Activated CD8-positive, alpha-beta T cell treated with anti-CD3 and anti-CD28 coated beads, Interleukin-2, amount 10 ng/mL, durations not matched to agents 7 days and 5 days (primary cell): Measurements from ENCODE around the gene ADD2. TPM values are rescaled to one million over a fixed set of nuclear protein-coding genes. Genes with fewer than 3 reads are reported as not detected.
"Not testable (repeated sequence)": the region's sequence is repeated elsewhere in the genome, so short reads cannot be mapped to it uniquely, and the experiment has no call there.

Experiments
- ATAC-seq: fragments of 150-1000 bp; cut with Tn5 transposase; one replicate; pipeline ENCODE4 v1.10.0; 2021; ENCODE audit warnings: moderate library complexity
- CTCF ChIA-PET: fragments of 350-600 bp; sonication (Branson Sonifier 250); formaldehyde crosslinking; loops from one replicate; lab custom pipeline; 2021; ENCODE audit warnings: antibody characterized with exemption; lab: Charles Lee
- POLR2A ChIA-PET: fragments of 350-600 bp; sonication (Branson Sonifier 250); formaldehyde crosslinking; loops from one replicate; lab custom pipeline; 2021; ENCODE audit warnings: antibody characterized with exemption; lab: Charles Lee
- DNase-seq: peaks from one replicate; pipeline ENCODE4 v3.0.0-alpha.2; 2020
- H3K27ac Mint-ChIP-seq: one replicate; pipeline ENCODE4 v1.8.0; 2021; ENCODE audit warnings: mild to moderate bottlenecking, mixed read lengths
- H3K27me3 Mint-ChIP-seq: one replicate; pipeline ENCODE4 v1.8.0; 2021; ENCODE audit warnings: low read depth, mixed read lengths
- H3K36me3 Mint-ChIP-seq: one replicate; pipeline ENCODE4 v1.8.0; 2021; ENCODE audit warnings: low read depth, mixed read lengths
- H3K4me1 Mint-ChIP-seq: one replicate; pipeline ENCODE4 v1.8.0; 2021; ENCODE audit warnings: low read depth, mixed read lengths
- H3K4me3 Mint-ChIP-seq: one replicate; pipeline ENCODE4 v1.8.0; 2021; ENCODE audit warnings: mild to moderate bottlenecking, mixed read lengths
- H3K9me3 Mint-ChIP-seq: one replicate; pipeline ENCODE4 v1.8.0; 2022; ENCODE audit warnings: mixed read lengths; ENCODE audit not compliant: insufficient read depth
- total RNA-seq, 2 experiments: library from RNA; stranded (reverse); gene quantifications; one replicate each; pipeline ENCODE4 v1.2.3, GENCODE V29; 2021

Gene ADD2
- total RNA-seq, 2 experiments from 2014 or later: 12.8 to 14.2 TPM

- Mint-ChIP-seq H3K9me3 (no peaks in the 10 kb centered on the region), H3K4me1 (peaks cover 11% of the 10 kb centered on the region), H3K36me3 (no peaks in the 10 kb centered on the region), H3K4me3 (no peak overlapping the region), H3K27me3 (no peaks in the 10 kb centered on the region), H3K27ac (no peak overlapping the region)
- ChIA-PET POLR2A (no interaction called here), CTCF (no interaction called here)
- DNase-seq (no peak), ATAC-seq (no peak)
These were observed 126.7 kb downstream of the ADD2 start for GRCh38 chr2:70641263-70641784.

- Mint-ChIP-seq H3K27me3 (peaks cover 2% of the 10 kb centered on the region), H3K36me3 (no peaks in the 10 kb centered on the region), H3K4me3 (no peak overlapping the region), H3K9me3 (no peaks in the 10 kb centered on the region), H3K27ac (no peak overlapping the region), H3K4me1 (peaks cover 11% of the 10 kb centered on the region)
- DNase-seq (no peak), ATAC-seq (no peak)
- ChIA-PET CTCF (interaction anchor here (0.9 to 2.3 kb wide), 9 partner anchors 7 to 337 kb away, joined by 3 to 7 read pairs (median 4); no protein-coding TSS in a partner anchor), POLR2A (no interaction called here)
These were observed 128.1 kb downstream of the ADD2 start for GRCh38 chr2:70639841-70640436.

GRCh38 chr2:70638561-70638960 is 129.4 kb downstream of the ADD2 start:
- peaks cover 8% of the 10 kb centered on the region for H3K27me3 Mint-ChIP-seq
- POLR2A ChIA-PET: no interaction called here
- H3K36me3 Mint-ChIP-seq: no peaks in the 10 kb centered on the region
- CTCF ChIA-PET: interaction anchor here (1.3 to 2.3 kb wide), 4 partner anchors 9 to 297 kb away, joined by 5 to 9 read pairs (median 6); no protein-coding TSS in a partner anchor
- DNase-seq (no peak), ATAC-seq (no peak)
- no peaks in the 10 kb centered on the region for H3K9me3 Mint-ChIP-seq
- no peak overlapping the region for H3K4me3 Mint-ChIP-seq
- H3K27ac Mint-ChIP-seq: no peak overlapping the region
- H3K4me1 Mint-ChIP-seq: peaks cover 11% of the 10 kb centered on the region

DNA sequence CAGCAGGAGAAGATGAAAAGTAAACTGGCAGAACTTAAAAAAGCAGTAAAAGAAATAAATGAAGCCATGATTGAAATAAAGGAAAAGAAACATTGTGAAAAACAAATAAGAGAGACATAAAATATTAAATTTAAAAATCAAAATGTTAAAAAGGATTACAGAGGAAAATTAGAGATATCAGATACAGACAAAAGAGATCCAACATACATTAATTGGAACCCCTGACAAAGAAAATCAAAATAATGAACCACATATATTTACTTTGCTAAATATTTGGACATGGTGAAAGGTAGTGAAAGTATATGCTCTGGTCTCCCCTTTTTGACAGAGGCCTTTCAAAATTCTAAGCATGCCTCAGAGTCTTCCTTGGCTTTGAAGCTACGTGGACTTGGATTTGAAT is 134.5 kb downstream of the ADD2 start:
- no peaks in the 10 kb centered on the region for H3K9me3 Mint-ChIP-seq
- no peak overlapping the region for H3K4me3 Mint-ChIP-seq
- no peak for ATAC-seq
- POLR2A ChIA-PET: no interaction called here
- H3K27me3 Mint-ChIP-seq: peaks cover 21% of the 10 kb centered on the region
- DNase-seq: no peak
- H3K36me3 Mint-ChIP-seq: no peaks in the 10 kb centered on the region
- H3K4me1 Mint-ChIP-seq: peaks cover 3% of the 10 kb centered on the region
- CTCF ChIA-PET: interaction anchor here (0.9 to 1.5 kb wide), 2 partner anchors 14 to 16 kb away, joined by 3 to 5 read pairs; no protein-coding TSS in a partner anchor
- no peak overlapping the region for H3K27ac Mint-ChIP-seq

DNA sequence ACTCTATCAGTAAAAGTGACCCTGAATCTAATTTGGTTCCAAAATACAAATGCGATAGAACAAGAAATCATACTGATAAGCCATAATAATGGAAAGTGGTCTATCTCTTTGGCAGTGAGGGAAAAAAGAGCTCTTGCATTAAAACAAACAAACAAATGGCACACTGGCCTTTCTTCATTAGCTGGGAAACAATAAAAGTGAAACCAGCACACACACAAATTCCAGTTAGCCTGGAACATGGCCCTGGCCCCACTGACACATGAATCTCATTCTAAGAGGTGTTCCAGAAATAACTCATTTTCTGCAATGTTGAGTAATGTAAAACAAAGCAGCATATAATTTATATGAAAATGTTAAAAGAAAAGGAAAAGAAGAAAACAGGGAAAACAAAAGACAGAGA is 135.0 kb downstream of the ADD2 start:
- DNase-seq (no peak), ATAC-seq (no peak)
- no peak overlapping the region for H3K4me3 Mint-ChIP-seq
- H3K36me3 Mint-ChIP-seq: no peaks in the 10 kb centered on the region
- H3K27me3 Mint-ChIP-seq: peaks cover 25% of the 10 kb centered on the region
- ChIA-PET CTCF (interaction anchor here (1.5 kb wide), 1 partner anchor 15 kb away, joined by 5 read pairs; no protein-coding TSS in a partner anchor), POLR2A (no interaction called here)
- no peaks in the 10 kb centered on the region for H3K4me1 Mint-ChIP-seq
- H3K9me3 Mint-ChIP-seq: no peaks in the 10 kb centered on the region
- no peak overlapping the region for H3K27ac Mint-ChIP-seq

- H3K36me3 Mint-ChIP-seq: no peaks in the 10 kb centered on the region
- DNase-seq (no peak), ATAC-seq (no peak)
- no peaks in the 10 kb centered on the region for H3K4me1 Mint-ChIP-seq
- peaks cover 25% of the 10 kb centered on the region for H3K27me3 Mint-ChIP-seq
- CTCF ChIA-PET: no interaction called here
- H3K27ac Mint-ChIP-seq: no peak overlapping the region
- H3K9me3 Mint-ChIP-seq: no peaks in the 10 kb centered on the region
- H3K4me3 Mint-ChIP-seq: no peak overlapping the region
- POLR2A ChIA-PET: no interaction called here
These were observed 135.6 kb downstream of the ADD2 start for GRCh38 chr2:70632388-70632787.

- Mint-ChIP-seq H3K36me3 (no peaks in the 10 kb centered on the region), H3K27ac (no peak overlapping the region), H3K9me3 (no peaks in the 10 kb centered on the region), H3K4me3 (no peak overlapping the region), H3K4me1 (no peaks in the 10 kb centered on the region), H3K27me3 (peaks cover 27% of the 10 kb centered on the region)
- ChIA-PET POLR2A (no interaction called here), CTCF (interaction anchor here (1.1 to 2.6 kb wide), 3 partner anchors 9 to 327 kb away, joined by 3 to 14 read pairs (median 3); no protein-coding TSS in a partner anchor)
- no peak for DNase-seq
- no peak for ATAC-seq
These were observed 137.2 kb downstream of the ADD2 start for GRCh38 chr2:70630761-70631160.

DNA sequence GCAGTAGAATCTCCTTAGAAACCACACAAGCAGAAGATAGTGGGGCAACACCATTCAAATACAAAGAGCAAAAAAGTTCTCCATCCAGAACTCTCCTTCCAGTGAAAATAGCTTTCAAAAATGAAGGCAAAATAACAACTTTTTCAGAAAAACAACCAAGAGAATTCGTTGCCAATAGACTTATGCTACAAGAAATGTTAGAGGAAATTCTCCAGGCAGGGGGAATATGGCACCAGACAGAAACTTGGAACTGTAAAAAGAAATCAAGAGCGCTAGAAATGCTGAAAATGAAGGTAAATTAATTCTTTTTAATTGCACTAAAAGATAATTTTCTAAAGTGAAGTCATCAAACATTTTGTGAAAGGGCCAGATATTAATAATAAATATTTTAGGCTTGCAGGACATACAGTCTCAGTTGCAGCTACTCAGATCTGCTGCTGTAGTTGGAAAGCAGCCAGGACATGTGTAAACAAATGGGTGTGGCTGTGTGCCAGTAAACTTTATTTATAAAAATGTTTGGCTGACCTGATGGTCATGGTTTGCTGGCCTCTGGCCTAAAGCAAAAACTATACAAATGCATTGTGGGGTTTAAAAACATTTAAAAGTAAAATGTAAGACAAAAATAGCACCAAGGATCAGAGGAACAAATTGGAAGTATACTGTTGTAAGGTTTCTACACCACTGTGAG is 140.6 kb downstream of the ADD2 start:
- ATAC-seq: no peak
- H3K4me1 Mint-ChIP-seq: no peaks in the 10 kb centered on the region
- no peak overlapping the region for H3K27ac Mint-ChIP-seq
- H3K27me3 Mint-ChIP-seq: peaks cover 19% of the 10 kb centered on the region
- no peak overlapping the region for H3K4me3 Mint-ChIP-seq
- ChIA-PET CTCF (interaction anchor here (2.9 kb wide), 1 partner anchor 10 kb away, joined by 9 read pairs; no protein-coding TSS in a partner anchor), POLR2A (interaction anchor here (0.6 to 1.3 kb wide), 2 partner anchors 9 to 15 kb away, joined by 3 to 4 read pairs; no protein-coding TSS in a partner anchor)
- no peak for DNase-seq
- no peaks in the 10 kb centered on the region for H3K36me3 Mint-ChIP-seq
- H3K9me3 Mint-ChIP-seq: no peaks in the 10 kb centered on the region

- DNase-seq (no peak), ATAC-seq (no peak)
- CTCF ChIA-PET: interaction anchor here (0.6 to 2.9 kb wide), 2 partner anchors 9 to 11 kb away, joined by 3 to 9 read pairs; no protein-coding TSS in a partner anchor
- Mint-ChIP-seq H3K4me1 (no peaks in the 10 kb centered on the region), H3K27ac (no peak overlapping the region), H3K9me3 (no peaks in the 10 kb centered on the region), H3K4me3 (no peak overlapping the region), H3K27me3 (peaks cover 20% of the 10 kb centered on the region), H3K36me3 (no peaks in the 10 kb centered on the region)
- POLR2A ChIA-PET: interaction anchor here (1.3 kb wide), 1 partner anchor 10 kb away, joined by 3 read pairs; no protein-coding TSS in a partner anchor
These were observed 141.6 kb downstream of the ADD2 start for GRCh38 chr2:70626254-70626990.

DNA sequence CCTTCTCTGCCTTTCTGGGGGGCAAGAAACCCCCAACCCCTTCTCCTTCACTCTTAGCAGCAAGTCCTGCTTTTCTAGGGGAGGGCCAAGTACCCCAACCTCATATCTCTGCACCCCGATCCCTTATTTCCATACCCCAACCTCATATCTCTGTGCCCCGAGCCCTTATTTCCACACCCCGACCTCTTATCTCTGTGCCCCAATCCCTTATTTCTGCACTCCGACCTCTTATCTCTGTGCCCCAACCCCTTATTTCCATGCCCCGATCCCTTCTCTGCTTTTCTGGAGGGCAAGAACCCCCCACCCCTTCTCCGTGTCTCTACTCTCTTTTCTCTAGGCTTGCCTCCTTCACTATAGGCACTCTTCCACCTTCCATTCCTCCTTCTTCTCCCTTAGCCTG is 146.5 kb downstream of the ADD2 start:
- ATAC-seq, H3K36me3 Mint-ChIP-seq, CTCF ChIA-PET, DNase-seq, H3K27ac Mint-ChIP-seq, H3K9me3 Mint-ChIP-seq, H3K4me1 Mint-ChIP-seq, H3K4me3 Mint-ChIP-seq, POLR2A ChIA-PET: not testable (repeated sequence)
- H3K27me3 Mint-ChIP-seq: peaks cover 14% of the 10 kb centered on the region

DNA sequence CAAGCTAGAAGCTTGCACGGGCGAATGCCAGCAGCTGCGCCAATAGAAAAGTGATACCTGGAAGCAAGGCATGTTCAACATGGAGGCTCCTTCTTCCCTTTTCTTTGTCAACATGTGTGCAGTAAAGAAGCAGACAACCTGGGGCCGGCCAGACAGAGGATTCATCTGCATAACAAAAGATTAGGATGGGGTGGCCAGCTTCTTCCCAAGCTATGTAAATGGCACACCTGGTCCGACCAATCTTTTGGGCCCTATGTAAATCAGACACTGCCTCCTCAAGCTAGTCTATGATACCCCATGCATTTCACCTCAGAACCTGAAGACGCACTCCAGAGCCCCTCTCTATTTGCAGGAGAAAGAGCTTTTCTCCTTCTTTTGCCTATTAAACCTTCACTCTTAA is 148.0 kb downstream of the ADD2 start:
- Mint-ChIP-seq H3K27me3 (peaks cover 17% of the 10 kb centered on the region), H3K4me1 (peaks cover 5% of the 10 kb centered on the region), H3K27ac (no peak overlapping the region), H3K4me3 (no peak overlapping the region), H3K9me3 (no peaks in the 10 kb centered on the region), H3K36me3 (no peaks in the 10 kb centered on the region)
- DNase-seq (no peak), ATAC-seq (no peak)
- ChIA-PET CTCF (interaction anchor here (0.9 to 6.0 kb wide), 7 partner anchors 10 to 317 kb away, joined by 3 to 79 read pairs (median 7); partner anchors contain the start of gene FAM136A), POLR2A (no interaction called here)
